ACHN (cell line): ENCODE measurements around the gene WDR55.
"Not testable (repeated sequence)": the region's sequence is repeated elsewhere in the genome, so short reads cannot be mapped to it uniquely, and the experiment has no call there.

ENCODE experiments used
- DNase-seq: peaks from one replicate; pipeline ENCODE4 v3.0.0-alpha.2; 2015
- in situ Hi-C: cut with HindIII; loops from 2 replicates; pipeline ENCODE4 v1.10.0; 2017; ENCODE audit warnings: low sequenced_read_pairs, low pct_ligation_motif_present, low pct_unique_long_range_greater_than_20kb

WDR55 gene

DNA sequence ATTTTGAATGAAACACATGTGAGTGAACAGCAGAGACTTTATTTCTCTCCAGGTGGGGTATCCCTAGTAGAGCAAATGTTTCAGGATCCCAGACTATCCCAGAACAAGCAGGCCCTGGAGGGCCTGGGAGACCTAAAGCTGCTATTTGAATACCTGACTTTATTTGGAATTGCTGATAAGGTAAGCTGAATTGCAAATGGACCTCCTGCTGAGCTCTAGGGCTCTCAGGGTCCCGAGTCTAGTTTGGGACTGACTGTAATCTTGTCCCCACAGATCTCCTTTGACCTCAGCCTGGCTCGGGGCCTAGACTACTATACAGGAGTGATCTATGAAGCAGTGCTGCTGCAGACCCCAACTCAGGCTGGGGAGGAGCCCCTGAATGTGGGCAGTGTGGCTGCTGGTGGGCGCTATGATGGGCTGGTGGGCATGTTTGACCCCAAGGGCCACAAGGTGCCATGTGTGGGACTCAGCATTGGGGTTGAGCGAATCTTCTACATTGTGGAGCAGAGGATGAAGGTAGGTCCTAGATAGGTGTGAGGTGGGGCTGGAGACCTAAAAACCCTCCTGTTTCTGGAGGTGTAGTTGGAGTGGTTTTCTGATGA, 32.3 kb downstream of the WDR55 start:
- in situ Hi-C loops: no loop called here
- DNase-seq: no peak

DNA sequence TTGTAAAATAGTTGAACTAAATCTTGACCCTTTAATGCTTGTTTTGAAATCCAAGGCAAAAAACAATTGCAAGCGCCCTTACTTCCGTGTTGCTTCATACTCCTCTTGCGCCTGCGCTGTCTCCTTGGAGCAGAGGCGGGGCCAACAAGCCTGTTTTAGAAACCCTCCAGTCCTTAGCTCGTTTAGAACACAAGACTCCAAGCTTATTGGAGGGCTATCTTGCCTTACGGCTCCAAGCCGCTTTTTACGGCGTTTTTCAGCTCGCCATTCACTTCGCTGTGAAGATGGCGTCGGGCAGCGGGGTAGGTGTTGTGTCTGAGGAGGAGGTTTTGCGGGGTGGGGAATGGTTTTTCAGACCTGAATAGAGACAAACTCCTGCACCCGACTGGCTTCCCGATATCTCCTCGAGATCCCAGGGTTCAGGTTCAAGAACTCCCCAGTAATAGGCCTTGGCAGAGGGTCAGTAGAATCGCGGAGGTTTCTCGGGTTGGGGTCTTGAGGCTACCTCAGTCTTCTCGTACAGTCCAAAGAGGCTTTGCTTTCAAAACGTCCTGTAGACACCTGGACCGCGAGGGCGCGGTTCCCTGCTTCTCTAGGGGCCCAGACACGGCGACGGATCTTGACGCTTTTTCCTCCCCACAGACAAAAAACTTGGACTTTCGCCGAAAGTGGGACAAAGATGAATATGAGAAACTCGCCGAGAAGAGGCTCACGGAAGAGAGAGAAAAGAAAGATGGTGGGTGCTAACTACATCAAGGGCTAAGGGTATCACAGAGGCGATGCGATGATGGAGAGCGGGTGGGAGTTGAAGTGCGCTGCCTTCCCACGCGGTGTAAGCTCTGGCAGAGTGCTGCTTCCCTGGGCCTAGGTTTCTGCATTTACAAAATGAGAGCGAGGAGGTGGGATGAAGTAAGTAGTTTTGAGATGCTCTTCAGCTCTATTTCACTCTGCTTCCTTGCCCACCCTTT, 35.8 kb downstream of the WDR55 start, which contains the start of gene ZMAT2:
Gene ZMAT2, plus strand, starts transcription at position 271 of the 968 bp plus-strand sequence. Its CDS starts 14 bp downstream, at position 285.
- peak; percentile 97 for DNase-seq
- in situ Hi-C loops: no loop called here

DNA sequence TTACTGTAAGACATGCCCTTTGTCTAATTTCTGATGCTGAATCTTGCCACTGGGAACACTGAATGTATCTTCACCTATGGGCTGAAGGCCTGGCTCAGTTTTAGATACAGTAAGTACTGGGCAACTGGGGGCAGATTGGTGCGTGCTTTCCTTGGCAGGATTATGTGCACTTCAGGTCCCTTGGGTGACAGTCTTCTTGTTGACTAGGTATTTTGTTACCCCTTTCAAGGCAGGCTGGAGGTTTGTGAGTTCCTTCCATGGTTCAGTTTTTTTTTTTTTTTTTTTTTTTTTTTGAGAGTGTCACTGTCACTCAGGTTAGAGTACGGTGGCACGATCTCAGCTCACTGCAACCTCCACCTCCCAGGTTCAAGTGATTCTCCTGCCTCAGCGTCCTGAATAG, 43.1 kb downstream of the WDR55 start:
- in situ Hi-C loops: no loop called here
- no peak for DNase-seq

DNA sequence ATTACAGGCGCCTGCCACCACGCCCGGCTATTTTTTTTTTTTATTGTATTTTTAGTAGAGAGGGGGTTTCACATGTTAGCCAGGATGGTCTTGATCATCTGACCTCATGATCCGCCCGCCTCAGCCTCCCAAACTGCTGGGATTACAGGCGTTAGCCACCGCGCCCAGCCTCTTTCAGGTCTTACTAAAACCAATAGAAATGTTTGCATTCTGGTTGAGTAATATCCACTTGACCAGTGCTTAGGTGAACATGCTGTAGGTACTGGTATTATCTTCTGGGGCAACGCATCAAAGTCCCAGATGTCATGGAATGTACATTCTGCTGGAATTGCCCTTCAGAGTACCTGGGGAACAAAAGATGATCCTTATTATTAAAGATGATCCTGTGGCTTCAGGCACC, 44.1 kb downstream of the WDR55 start:
- DNase-seq, in situ Hi-C loops: not testable (repeated sequence)

DNA sequence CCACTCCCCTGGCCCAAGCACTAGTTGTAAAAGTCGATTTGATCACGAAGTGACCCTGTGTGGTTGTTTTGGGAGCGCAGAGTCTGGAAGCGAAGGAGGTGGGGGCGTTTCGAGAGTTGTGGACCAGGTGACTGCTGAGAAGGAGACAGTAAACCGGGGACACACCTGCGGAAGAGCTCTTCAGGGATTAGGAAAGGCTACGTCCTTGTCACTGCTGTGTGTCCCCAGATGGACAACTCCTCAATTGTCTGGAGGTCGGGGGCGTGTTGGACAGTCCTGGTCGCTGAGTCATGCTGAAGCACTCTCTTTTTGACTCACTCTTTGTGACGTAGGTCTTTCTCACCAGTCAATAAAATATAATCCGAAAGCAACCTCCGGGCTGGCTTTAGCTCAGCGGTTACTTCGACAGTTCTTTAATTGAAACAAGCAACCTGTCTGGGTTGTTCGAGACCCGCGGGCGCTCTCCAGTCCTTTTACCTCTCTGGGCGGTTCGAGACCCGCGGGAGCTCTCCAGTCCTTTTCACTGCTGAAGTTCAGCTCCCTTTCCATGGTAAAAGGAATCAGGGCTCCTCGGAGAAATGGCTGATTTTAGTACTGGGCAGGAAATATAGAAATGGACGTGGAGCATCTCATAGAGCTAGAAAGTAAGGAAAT, 46.3 kb downstream of the WDR55 start:
- peak; percentile 97 for DNase-seq
- in situ Hi-C loops: no loop called here

DNA sequence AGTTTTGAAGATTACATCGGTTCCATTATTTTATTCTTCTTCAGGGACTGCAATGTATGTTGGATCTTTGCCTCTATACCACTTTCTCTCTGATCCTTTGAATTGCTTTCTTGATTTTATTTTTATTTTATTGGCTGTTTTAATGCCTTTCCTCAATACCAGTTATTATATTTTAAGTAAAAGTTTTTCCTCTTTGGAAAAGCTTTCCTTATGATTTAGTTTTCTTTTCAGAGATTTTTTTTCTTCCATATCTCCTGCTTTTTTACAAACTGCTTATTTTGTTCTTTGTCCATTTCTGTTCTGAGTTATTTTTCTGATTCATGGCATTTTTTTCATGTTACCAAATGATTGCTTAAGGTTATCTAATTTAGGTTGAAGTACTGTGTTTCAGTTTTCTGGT, 47.1 kb downstream of the WDR55 start:
- in situ Hi-C loops: no loop called here
- no peak for DNase-seq

DNA sequence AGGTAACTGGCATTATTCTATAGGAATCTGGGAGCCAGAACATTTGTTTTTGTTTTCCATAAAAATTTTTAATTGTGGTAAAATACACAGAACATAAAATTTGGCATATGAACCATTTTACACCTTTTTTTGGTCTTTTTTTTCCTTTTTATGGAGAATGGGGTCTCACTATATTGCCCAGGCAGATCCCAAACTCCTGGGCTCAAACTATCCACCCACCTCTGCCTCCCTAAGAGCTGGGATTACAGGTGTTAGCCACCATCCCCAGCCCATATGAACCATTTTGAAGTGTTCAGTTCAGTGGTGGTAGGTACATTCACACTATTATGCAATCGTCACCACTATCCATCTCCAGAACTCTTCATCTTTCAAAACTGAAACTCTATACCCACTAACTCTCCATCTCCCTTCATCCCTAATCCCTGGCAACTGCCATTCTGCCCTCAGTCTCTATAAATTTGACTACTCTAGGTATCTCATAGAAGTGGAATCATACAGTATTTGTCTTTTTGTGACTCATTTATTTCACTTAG, 48.9 kb downstream of the WDR55 start:
- in situ Hi-C loops: no loop called here
- no peak for DNase-seq

DNA sequence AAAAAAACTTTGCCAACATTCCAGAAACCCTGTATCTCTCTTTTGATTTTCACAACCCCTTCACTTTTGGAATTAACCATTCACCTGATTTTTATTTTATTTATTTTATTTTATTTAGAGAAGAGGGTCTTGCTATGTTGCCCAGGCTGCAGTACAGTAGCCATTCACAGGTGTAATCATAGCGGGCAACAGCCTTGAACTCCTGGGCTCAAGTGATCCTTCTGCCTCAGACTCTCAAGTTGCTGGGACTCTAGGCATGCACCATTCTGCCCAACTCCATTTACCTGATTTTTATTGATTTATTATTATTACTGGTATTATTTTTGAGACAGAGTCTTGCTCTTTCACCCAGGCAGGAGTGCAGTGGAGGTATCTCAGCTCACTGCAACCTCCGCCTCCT, 51.5 kb downstream of the WDR55 start:
- in situ Hi-C loops, DNase-seq: not testable (repeated sequence)

DNA sequence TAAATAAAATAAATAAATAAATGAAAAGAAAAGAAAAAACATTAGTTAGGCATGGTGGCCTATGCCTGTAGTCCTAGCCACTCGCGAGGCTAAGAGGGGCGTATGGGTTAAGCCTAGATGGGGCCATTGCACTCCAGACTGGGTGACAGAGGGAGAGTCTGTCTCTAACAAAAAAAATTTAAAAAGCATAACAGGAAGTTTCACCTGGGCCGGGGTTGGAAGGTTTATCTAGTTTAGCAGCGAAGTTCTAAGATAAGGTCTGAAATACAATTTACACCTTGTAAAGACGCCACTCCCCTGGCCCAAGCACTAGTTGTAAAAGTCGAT, 53.5 kb downstream of the WDR55 start:
- in situ Hi-C loops: no loop called here
- DNase-seq: no peak

DNA sequence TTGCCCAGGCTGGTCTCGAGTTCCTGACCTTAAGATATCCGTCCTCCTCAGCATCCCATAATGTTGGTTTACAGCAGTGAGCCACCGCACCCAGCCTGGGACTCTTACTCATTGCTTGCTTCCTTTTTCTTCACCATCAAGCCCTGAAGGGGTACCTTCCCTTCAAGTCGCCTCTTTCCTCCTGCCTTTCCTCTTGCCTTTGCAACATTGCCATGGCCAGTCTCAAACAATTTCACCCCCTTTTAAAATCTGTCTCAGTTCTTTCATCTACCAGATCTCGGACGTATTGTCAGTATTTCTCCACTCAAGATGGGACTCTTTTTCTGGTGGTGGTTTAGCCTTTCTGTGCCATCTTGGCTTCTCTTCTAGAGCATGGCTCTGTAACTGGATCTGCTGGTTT, 56.0 kb downstream of the WDR55 start:
- DNase-seq, in situ Hi-C loops: not testable (repeated sequence)

DNA sequence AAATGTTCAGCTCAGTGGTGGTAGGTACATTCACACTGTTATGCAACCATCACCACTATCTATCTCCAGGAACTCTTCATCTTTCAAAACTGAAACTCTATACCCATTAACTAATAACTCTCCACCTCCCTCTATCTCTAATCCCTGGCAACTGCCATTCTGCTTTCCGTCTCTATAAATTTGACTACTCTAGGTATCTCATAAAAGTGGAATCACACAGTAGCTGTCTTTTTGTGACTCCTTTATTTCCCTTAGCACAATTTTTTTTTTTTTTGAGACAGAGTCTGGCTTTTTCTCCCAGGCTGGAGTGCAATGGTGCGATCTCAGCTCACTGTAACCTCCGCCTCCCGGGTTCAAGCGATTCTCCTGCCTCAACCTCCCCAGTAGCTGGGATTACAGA, 56.7 kb downstream of the WDR55 start:
- in situ Hi-C loops, DNase-seq: not testable (repeated sequence)
